Naive thymus-derived CD8-positive, alpha-beta T cell (primary cell): Measurements from ENCODE around the gene TCAP. TPM values are rescaled to one million over a fixed set of nuclear protein-coding genes. Genes with fewer than 3 reads are reported as not detected.

Experiments
- ATAC-seq, 2 donors: fragments of 150-1000 bp; cut with Tn5 transposase in 1 of 2; sonication (Bioruptor Pico), chemical (Tn5 transposase) in 1 of 2; 1 replicate in 1 of 2; 2 replicates in 1 of 2; pipeline ENCODE4 v1.10.0; 2021; ENCODE audit warnings: mild to moderate bottlenecking in 2 of 2, moderate library complexity in 2 of 2
- POLR2A ChIA-PET: fragments of 350-600 bp; sonication (Branson Sonifier 250); formaldehyde crosslinking; loops from one replicate; lab custom pipeline; 2021; ENCODE audit warnings: antibody characterized with exemption; lab: Charles Lee
- DNase-seq, 10 donors: peaks; one replicate each; pipeline versions ENCODE4 v3.0.0 to v3.0.0-alpha.2; 2020 to 2022
- H3K27ac Mint-ChIP-seq, 10 donors: one replicate each; pipeline ENCODE4 v1.8.0; 2020 to 2022; ENCODE audit warnings: mild to moderate bottlenecking in 10 of 10, mixed read lengths in 10 of 10, moderate library complexity in 4 of 10, inconsistent platforms in 1 of 10
- H3K27me3 Mint-ChIP-seq, 5 donors: one replicate each; pipeline ENCODE4 v1.8.0; 2021 to 2022; ENCODE audit warnings: mixed read lengths in 5 of 5
- H3K36me3 Mint-ChIP-seq, 3 donors: one replicate each; pipeline ENCODE4 v1.8.0; 2020 to 2022; ENCODE audit warnings: mixed read lengths in 3 of 3, mild to moderate bottlenecking in 2 of 3, inconsistent platforms in 1 of 3
- H3K4me1 Mint-ChIP-seq, 4 donors: one replicate each; pipeline ENCODE4 v1.8.0; 2021 to 2022; ENCODE audit warnings: mixed read lengths in 4 of 4
- H3K4me3 Mint-ChIP-seq, 10 donors: one replicate each; pipeline ENCODE4 v1.8.0; 2020 to 2022; ENCODE audit warnings: mild to moderate bottlenecking in 10 of 10, mixed read lengths in 10 of 10, moderate library complexity in 6 of 10, inconsistent platforms in 1 of 10
- H3K9me3 Mint-ChIP-seq, 9 donors: one replicate each; pipeline ENCODE4 v1.8.0; 2020 to 2022; ENCODE audit warnings: mixed read lengths in 9 of 9, mild to moderate bottlenecking in 3 of 9, inconsistent platforms in 1 of 9, moderate library complexity in 1 of 9
- polyA plus RNA-seq, 3 donors: library from polyadenylated mRNA; unstranded; fragments of 300-500 nt; fragmentation: Illumina TruSeq; gene quantifications; one replicate each; pipeline ENCODE4 v1.2.3, GENCODE V29; 2021
- total RNA-seq, 8 experiments: library from RNA in 2 of 8; stranded (reverse) in 2 of 8; gene quantifications; one replicate each; pipeline ENCODE4 v1.2.3 and lab custom pipeline; 2021 to 2026

Gene TCAP, protein sequence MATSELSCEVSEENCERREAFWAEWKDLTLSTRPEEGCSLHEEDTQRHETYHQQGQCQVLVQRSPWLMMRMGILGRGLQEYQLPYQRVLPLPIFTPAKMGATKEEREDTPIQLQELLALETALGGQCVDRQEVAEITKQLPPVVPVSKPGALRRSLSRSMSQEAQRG
- total RNA-seq (10 to 100 TPM in 1 of 2 experiments, 1 to 10 TPM in 1; 8.5 to 10.3 TPM), polyA plus RNA-seq (under 1 TPM in 1 of 3 donors, not detected in 2; 0.11 TPM), total RNA-seq (lab: John Stamatoyannopoulos, UW) (0.98 to 4.0 (median 1.7) reads per million in 6 experiments)

- Mint-ChIP-seq H3K27me3 (peaks cover 0 to 11% (median 4%) of the 10 kb centered on the region in 5 donors), H3K36me3 (peaks cover 0 to 25% (median 6%) of the 10 kb centered on the region in 3 donors), H3K4me3 (peak within 1 kb of the TSS in 6 of 10 donors; percentile 22 to 62 (median 32)), H3K9me3 (no peaks in the 10 kb centered on the region), H3K27ac (peak within 1 kb of the TSS in 8 of 10 donors; percentile 11 to 70 (median 62)), H3K4me1 (peaks cover 21 to 49% (median 42%) of the 10 kb centered on the region in 4 donors)
- ATAC-seq (no peak), DNase-seq (no peak)
- POLR2A ChIA-PET = interaction anchor here (1.4 to 6.9 kb wide), 6 partner anchors 10 to 65 kb away, joined by 6 to 26 read pairs (median 16); partner anchors contain the start of genes MIEN1 and STARD3
These were observed at the start of gene TCAP for GRCh38 chr17:39664581-39665561. TCAP (plus strand) TSS chr17:39665349; CDS start chr17:39665360, 11 bp downstream.

DNA sequence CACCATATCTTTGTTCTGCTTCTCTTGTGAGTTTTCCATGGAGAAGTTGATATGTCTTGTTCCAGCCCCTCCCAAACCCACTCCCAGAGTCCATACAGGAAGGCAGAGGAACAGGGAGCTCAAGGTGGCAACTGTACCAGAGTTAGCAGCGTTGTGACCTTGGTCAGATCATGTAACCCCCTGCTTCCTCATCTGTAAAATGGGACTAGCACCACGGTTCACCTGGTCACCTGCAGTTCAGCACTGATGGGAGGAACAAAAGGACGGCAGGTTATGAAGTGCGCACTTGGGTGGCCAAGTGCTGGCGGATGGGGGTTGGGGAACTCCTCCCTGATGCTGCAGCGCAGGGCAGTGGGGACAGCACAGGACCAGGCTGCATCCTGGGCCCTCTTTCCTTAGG, 49.7 kb upstream of the TCAP start:
- DNase-seq (no peak), ATAC-seq (no peak)
- Mint-ChIP-seq H3K27me3 (peaks cover 4 to 19% (median 16%) of the 10 kb centered on the region in 5 donors), H3K4me1 (peaks cover 0 to 12% (median 3%) of the 10 kb centered on the region in 4 donors), H3K4me3 (peak overlapping the region in 2 of 10 donors; percentile 44 to 75), H3K27ac (no peak overlapping the region), H3K9me3 (no peaks in the 10 kb centered on the region), H3K36me3 (no peaks in the 10 kb centered on the region)
- POLR2A ChIA-PET = no interaction called here

GRCh38 chr17:39617100-39617445, 48.1 kb upstream of the TCAP start:
- POLR2A ChIA-PET = interaction anchor here (0.5 to 7.1 kb wide), 4 partner anchors 113 to 363 kb away, joined by 4 to 55 read pairs (median 4); partner anchors contain the start of genes CDK12, MIEN1 and PSMD3
- H3K27ac Mint-ChIP-seq = peak overlapping the region in 2 of 10 donors; percentile 9 to 66
- ATAC-seq = no peak
- peak overlapping the region; percentile 11 to 84 (median 69) for H3K4me3 Mint-ChIP-seq
- H3K4me1 Mint-ChIP-seq = peaks cover 4 to 16% (median 7%) of the 10 kb centered on the region in 4 donors
- no peak for DNase-seq
- no peaks in the 10 kb centered on the region for H3K9me3 Mint-ChIP-seq
- no peaks in the 10 kb centered on the region for H3K36me3 Mint-ChIP-seq
- H3K27me3 Mint-ChIP-seq = peaks cover 1 to 10% (median 6%) of the 10 kb centered on the region in 5 donors

DNA sequence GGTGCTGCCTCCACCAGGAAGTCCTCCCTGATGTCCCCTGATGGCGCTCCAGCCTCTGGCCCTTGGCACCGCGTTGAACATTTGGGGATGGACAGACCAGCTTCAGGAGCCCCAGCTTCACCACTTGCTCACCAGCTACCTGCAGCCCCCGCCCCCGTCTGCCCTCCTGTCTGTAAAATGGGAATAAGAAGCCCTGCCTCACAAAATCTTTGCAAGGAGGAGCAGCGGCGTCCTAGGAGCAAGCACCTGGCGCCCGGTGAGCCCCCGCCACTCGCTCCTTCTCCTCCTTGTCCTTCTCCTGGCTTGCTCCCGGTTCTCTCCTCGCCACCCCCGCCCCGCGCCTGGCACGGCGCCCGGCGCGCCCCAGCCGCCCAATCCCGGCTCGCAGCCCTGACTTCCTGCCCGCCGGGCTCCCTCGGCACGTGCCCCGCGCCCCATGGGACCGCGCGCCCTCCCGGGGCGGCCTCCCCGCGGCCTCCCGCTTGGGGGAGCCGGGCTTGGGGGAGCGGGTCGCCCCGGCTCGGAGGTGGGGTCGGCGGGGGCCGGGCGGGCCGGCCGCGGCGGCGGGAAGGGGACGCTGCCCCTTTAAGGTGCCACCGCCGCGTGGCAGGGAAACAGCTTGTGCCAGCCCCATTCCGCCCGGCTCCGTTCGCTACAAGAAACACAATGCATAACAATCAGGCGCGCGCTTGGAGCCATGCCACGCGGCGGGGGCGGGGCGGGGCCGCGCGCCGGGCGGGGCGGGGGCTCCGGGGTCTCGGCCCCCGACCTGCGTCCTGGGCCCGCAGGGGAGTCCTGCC, 47.5 kb upstream of the TCAP start:
- peaks cover 1 to 10% (median 6%) of the 10 kb centered on the region in 5 donors for H3K27me3 Mint-ChIP-seq
- H3K9me3 Mint-ChIP-seq = no peaks in the 10 kb centered on the region
- H3K27ac Mint-ChIP-seq = peak overlapping the region in 5 of 10 donors; percentile 56 to 84 (median 81)
- H3K4me1 Mint-ChIP-seq = peaks cover 5 to 21% (median 11%) of the 10 kb centered on the region in 4 donors
- H3K36me3 Mint-ChIP-seq = no peaks in the 10 kb centered on the region
- peak overlapping the region; percentile 80 to 89 (median 84) for H3K4me3 Mint-ChIP-seq
- DNase-seq (peak; percentile 22 to 81 (median 53)), ATAC-seq (peak; percentile 74 to 76)
- POLR2A ChIA-PET = interaction anchor here (0.6 to 7.1 kb wide), 7 partner anchors 9 to 363 kb away, joined by 3 to 55 read pairs (median 4); partner anchors contain the start of genes CDK12, MIEN1, PPP1R1B and PSMD3

GRCh38 chr17:39618246-39618913, 46.8 kb upstream of the TCAP start:
- POLR2A ChIA-PET = interaction anchor here (0.6 to 7.1 kb wide), 8 partner anchors 8 to 246 kb away, joined by 3 to 55 read pairs (median 4); partner anchors contain the start of genes CDK12, IKZF3, MIEN1 and PPP1R1B
- Mint-ChIP-seq H3K27ac (peak overlapping the region in 6 of 10 donors; percentile 13 to 82 (median 58)), H3K27me3 (peaks cover 0 to 5% (median 0%) of the 10 kb centered on the region in 5 donors), H3K9me3 (no peaks in the 10 kb centered on the region), H3K4me1 (peaks cover 7 to 27% (median 15%) of the 10 kb centered on the region in 4 donors), H3K4me3 (peak overlapping the region; percentile 80 to 89 (median 84)), H3K36me3 (no peaks in the 10 kb centered on the region)
- no peak for ATAC-seq
- no peak for DNase-seq

DNA sequence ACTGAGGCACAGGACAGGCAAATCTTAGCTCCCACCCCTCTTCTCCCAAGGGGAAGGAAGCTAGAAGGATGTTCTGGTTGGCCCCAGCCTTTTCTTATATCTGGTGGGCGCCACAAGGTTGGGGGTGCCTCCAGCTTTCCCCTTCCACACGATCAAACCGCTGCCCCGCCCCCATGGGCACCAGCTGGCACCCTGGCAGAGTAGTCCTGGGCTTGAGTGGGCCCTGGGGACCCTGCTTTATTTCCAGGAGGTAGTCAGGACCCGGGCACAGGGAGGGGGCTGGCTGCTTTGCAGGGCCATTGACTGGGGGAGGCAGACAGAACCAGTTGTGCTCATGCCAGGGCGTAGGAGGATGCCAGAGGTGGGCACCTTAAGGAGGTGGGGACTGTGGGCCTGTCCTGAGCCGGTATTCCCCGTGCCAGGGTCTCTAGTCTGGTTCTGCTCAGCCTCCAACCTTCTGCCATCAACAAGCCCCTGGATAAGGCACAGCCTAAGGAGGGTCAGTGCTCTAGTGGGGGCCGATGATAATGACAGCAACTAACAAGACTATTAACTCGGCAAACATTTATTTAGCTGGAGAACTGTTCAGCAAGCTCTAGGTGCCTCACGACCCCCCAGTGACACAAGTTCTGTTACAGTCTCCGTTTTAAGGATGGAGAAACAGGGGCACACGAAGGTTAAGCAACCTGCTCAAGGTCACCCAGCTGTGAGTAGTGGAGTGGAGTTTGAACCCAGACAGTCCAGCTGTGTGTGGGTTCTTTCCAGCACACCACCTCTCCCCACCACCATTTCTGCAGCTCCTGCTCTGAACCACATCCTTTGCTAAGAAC, 46.0 kb upstream of the TCAP start:
- no peaks in the 10 kb centered on the region for H3K9me3 Mint-ChIP-seq
- H3K4me3 Mint-ChIP-seq = peak overlapping the region in 7 of 10 donors; percentile 36 to 89 (median 45)
- H3K4me1 Mint-ChIP-seq = peaks cover 8 to 33% (median 17%) of the 10 kb centered on the region in 4 donors
- ATAC-seq (no peak), DNase-seq (no peak)
- peaks cover 0 to 5% (median 0%) of the 10 kb centered on the region in 5 donors for H3K27me3 Mint-ChIP-seq
- H3K36me3 Mint-ChIP-seq = no peaks in the 10 kb centered on the region
- H3K27ac Mint-ChIP-seq = peak overlapping the region in 2 of 10 donors; percentile 20 to 29
- POLR2A ChIA-PET = interaction anchor here (1.0 to 7.1 kb wide), 6 partner anchors 7 to 245 kb away, joined by 3 to 55 read pairs (median 4); partner anchors contain the start of genes IKZF3 and PPP1R1B

- ATAC-seq = no peak
- no peaks in the 10 kb centered on the region for H3K36me3 Mint-ChIP-seq
- H3K4me3 Mint-ChIP-seq = no peak overlapping the region
- no peaks in the 10 kb centered on the region for H3K9me3 Mint-ChIP-seq
- peaks cover 0 to 5% (median 4%) of the 10 kb centered on the region in 5 donors for H3K27me3 Mint-ChIP-seq
- POLR2A ChIA-PET = interaction anchor here (1.2 to 7.1 kb wide), 3 partner anchors 113 to 245 kb away, joined by 3 to 55 read pairs (median 4); partner anchors contain the start of gene IKZF3
- DNase-seq = no peak
- peak overlapping the region in 1 of 10 donors; percentile 20 for H3K27ac Mint-ChIP-seq
- peaks cover 11 to 36% (median 20%) of the 10 kb centered on the region in 4 donors for H3K4me1 Mint-ChIP-seq
These were observed 45.4 kb upstream of the TCAP start for GRCh38 chr17:39619786-39620101.

DNA sequence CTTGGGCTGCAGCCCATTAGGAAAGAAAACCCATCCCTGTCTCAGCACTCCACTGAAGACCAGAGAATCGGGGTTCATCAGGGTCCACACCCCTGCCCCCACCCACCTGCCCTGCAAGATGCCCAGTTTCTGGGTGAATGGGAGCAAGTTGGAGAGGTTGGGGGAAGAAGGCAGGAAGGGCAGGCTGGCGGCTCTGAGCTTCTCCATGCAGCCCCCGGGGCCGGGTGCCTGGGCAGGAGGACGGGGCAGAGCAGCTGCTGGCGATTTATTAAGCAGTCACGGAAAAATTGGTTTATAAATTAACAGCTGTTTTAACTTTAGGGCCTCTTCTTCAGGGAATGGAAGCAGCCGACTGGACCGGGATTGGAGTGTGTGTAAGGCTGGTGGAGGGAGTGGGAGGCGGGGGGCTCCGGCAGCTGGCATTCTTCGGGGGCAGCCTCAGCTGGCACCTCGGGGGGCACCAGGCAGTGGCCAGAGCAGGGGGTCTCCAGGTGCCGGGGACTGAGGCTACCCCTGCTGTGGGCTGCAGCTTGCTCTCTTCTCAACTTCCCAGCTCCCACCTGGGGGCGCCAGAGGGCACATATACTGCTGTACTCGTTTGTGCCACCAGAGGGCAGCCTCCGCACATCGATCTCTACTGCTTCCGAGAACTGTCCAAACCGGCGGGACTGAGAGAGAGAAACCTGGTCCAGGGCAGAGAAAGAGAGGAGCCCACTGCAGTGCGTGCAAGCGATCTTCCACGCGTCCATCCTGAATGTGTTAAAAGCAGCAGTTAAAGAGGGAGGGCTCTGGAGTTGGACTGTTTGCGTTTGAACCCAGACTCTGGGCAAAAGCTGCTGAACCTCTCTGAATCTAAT, 43.4 kb upstream of the TCAP start:
- Mint-ChIP-seq H3K4me3 (peak overlapping the region; percentile 26 to 82 (median 51)), H3K9me3 (no peaks in the 10 kb centered on the region), H3K4me1 (peaks cover 15 to 41% (median 29%) of the 10 kb centered on the region in 4 donors), H3K36me3 (peaks cover 0 to 4% (median 0%) of the 10 kb centered on the region in 3 donors), H3K27ac (peak overlapping the region in 9 of 10 donors; percentile 5 to 75 (median 57)), H3K27me3 (peaks cover 8 to 25% (median 18%) of the 10 kb centered on the region in 5 donors)
- POLR2A ChIA-PET = interaction anchor here (0.6 to 7.1 kb wide), 17 partner anchors 12 to 359 kb away, joined by 3 to 55 read pairs (median 4); partner anchors contain the start of genes CDK12, IKZF3, MIEN1 and PGAP3
- DNase-seq (peak; percentile 75 to 98 (median 87)), ATAC-seq (peak; percentile 54 to 67)

DNA sequence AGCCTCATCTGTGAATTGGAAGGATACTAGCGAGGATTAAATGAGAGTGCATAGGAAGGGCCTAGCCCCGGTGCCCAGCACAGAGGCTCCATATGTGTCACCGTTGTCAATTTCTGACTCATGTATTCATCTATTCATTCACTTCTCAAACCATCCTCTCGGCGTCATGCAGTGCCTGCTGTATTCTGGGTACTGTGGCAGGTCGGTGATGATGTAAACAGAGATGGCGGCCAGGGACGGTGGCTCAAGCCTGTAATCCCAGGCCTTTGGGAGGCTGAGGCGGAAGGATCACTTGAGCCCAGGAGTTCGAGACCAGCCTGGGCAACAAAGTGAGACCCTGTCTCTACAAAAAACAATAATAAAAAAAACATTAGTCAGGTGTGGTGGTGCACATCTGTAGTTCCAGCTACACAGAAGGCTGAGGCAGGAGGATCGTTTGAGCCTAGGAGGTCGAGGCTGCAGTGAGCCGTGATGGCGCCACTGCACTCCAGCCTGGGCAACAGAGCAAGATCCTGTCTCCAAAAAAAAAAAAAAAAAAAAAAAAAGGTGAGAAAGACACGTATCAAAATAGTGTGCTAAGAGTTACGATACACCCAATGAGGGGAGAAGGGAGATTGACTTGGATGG, 42.7 kb upstream of the TCAP start:
- DNase-seq = no peak
- peaks cover 0 to 4% (median 0%) of the 10 kb centered on the region in 3 donors for H3K36me3 Mint-ChIP-seq
- peak overlapping the region in 5 of 10 donors; percentile 47 to 82 (median 65) for H3K4me3 Mint-ChIP-seq
- H3K4me1 Mint-ChIP-seq = peaks cover 15 to 37% (median 31%) of the 10 kb centered on the region in 4 donors
- H3K27me3 Mint-ChIP-seq = peaks cover 8 to 27% (median 18%) of the 10 kb centered on the region in 5 donors
- H3K27ac Mint-ChIP-seq = peak overlapping the region in 6 of 10 donors; percentile 54 to 75 (median 59)
- peak; percentile 4 to 12 for ATAC-seq
- H3K9me3 Mint-ChIP-seq = no peaks in the 10 kb centered on the region
- POLR2A ChIA-PET = interaction anchor here (0.7 to 7.1 kb wide), 10 partner anchors 11 to 358 kb away, joined by 3 to 55 read pairs (median 6); partner anchors contain the start of genes CDK12, IKZF3, MIEN1 and PSMD3
